Muscle layer of duodenum (tissue), 2 donors: Measurements from ENCODE around the gene SCRN2.

Source experiments
- H3K27ac ChIP-seq: one replicate; pipeline ENCODE4 v1.7.0; 2013; ENCODE audit warnings: mild to moderate bottlenecking, low read length
- H3K27me3 ChIP-seq: one replicate; pipeline ENCODE4 v1.7.0; 2013; ENCODE audit warnings: low read depth, mild to moderate bottlenecking, control low read depth, low read length
- H3K36me3 ChIP-seq, 2 donors: one replicate each; pipeline ENCODE4 v1.7.0; 2013; ENCODE audit warnings: low read length in 2 of 2, control low read depth in 1 of 2, mild to moderate bottlenecking in 1 of 2; ENCODE audit not compliant: insufficient read depth in 2 of 2, control insufficient read depth in 1 of 2
- H3K4me1 ChIP-seq, 2 donors: one replicate each; pipeline ENCODE4 v1.7.0; 2013; ENCODE audit warnings: low read length in 2 of 2, mild to moderate bottlenecking in 2 of 2, control low read depth in 1 of 2, moderate library complexity in 1 of 2; ENCODE audit not compliant: insufficient read depth in 2 of 2, control insufficient read depth in 1 of 2
- H3K4me3 ChIP-seq, 2 donors: one replicate each; pipeline ENCODE4 v1.7.0; 2013; ENCODE audit warnings: low read length in 2 of 2, low read depth in 1 of 2, mild to moderate bottlenecking in 1 of 2
- H3K9me3 ChIP-seq, 2 donors: one replicate each; pipeline ENCODE4 v1.7.0; 2013; ENCODE audit warnings: low read length in 2 of 2, control low read depth in 1 of 2, mild to moderate bottlenecking in 1 of 2; ENCODE audit not compliant: control insufficient read depth in 1 of 2
- donor health status: healthy.

SCRN2 gene

DNA sequence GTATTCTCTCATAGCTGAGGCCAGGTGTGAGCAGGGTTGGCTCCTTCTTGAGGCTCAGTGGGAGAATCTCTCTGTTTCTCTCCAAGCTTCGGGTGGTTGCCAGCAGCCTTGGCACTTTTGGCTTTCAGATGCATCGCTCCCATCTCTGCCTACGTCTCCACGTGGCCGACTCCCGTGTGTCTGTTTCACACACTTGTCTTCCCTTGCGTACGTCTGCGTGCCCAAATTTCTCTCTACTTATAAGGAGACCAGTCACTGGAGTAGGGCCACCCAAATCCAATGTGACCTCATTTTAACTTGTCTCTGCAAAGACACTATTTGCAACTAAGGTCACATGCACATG lies 34.2 kb downstream of the SCRN2 start:
- Histone ChIP-seq H3K36me3 (peaks cover 28 to 37% of the 10 kb centered on the region in 2 donors), H3K27me3 (no peaks in the 10 kb centered on the region), H3K4me3 (no peak overlapping the region), H3K9me3 (no peaks in the 10 kb centered on the region), H3K27ac (no peak overlapping the region), H3K4me1 (no peaks in the 10 kb centered on the region)

DNA sequence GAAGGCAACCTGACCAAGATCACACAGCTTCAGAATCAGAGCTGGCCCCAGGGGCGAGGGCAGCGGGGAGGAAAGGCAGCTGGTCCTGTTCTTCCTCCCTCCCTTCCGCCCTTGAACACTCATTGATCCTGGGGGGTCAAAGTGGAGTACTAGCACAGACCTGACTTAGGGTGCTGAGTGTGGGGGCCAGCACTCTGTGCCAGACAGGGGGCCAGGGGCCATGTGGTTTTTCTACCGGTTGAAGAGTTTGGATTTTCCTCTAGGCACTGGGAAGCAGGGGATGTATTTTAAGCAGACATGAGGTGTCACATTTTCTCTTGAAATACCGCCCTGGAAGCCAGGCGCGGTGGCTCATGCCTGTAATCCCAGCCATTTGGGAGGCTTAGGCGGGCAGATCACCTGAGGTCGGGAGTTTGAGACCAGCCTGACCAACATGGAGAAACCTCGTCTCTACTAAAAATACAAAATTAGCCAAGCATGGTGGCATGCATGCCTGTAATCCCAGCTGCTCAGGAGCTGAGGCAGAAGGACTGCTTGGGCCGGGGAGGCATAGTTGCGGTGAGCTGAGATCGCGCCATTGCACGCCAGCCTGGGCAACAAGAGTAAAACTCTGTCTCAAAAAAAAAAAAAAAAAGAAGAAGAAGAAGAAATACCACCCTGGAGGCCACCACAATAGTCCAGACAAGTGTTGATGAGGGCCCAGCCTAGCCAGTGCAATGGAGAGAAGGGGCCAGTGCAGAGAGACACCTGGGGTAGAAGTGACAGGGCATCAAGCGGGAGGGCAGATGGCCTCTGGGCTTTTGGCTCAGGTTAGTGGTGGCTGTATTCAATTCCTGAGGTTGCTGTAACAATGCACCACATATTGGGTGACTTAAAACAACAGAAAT lies 34.8 kb downstream of the SCRN2 start:
- Histone ChIP-seq H3K4me3 (no peak overlapping the region), H3K36me3 (peaks cover 28 to 37% of the 10 kb centered on the region in 2 donors), H3K4me1 (no peaks in the 10 kb centered on the region), H3K27me3 (no peaks in the 10 kb centered on the region), H3K27ac (no peak overlapping the region), H3K9me3 (no peaks in the 10 kb centered on the region)

DNA sequence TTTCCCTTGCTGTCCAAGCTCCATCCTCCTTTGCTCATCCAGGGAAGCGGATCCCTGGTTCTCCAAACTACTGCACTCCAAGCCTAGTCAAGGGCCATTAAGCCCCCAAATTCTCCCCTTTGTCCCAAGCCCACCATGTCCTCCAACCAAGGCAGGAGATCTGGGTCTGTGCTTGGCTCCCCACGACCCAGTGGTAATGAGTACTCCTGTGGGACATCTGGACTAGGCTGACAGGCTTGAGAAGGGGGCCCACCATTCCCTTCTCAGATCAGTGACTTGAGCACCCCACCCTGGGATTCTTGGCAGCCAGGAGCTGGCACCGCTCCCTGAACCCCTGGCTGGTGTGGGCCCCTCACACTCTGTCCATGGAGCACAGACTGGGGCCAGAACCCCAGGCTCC lies 36.6 kb downstream of the SCRN2 start:
- Histone ChIP-seq H3K9me3 (no peaks in the 10 kb centered on the region), H3K27ac (no peak overlapping the region), H3K27me3 (no peaks in the 10 kb centered on the region), H3K36me3 (peaks cover 26 to 31% of the 10 kb centered on the region in 2 donors), H3K4me1 (no peaks in the 10 kb centered on the region), H3K4me3 (no peak overlapping the region)

DNA sequence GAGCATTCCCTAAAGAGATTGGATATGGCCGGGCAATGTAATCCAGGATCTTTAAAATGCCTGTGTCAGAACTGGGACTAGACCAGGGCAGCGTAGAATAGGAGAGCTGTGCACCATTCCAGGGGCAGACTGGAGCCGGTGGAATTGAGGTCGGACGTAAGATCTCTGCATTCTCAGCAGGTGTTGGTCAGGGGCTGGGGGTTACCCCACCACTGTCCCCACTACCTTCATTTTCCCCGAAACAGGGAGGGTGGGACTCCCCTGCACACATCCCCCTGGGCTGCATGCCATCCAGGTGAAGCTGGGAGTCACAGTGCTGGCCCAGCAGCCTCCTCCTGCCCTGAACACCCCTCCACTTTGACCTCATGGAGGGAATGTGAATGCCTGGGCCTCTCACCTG lies 37.3 kb downstream of the SCRN2 start:
- no peak overlapping the region for H3K27ac ChIP-seq
- H3K27me3 ChIP-seq: no peaks in the 10 kb centered on the region
- no peaks in the 10 kb centered on the region for H3K4me1 ChIP-seq
- no peak overlapping the region for H3K4me3 ChIP-seq
- peaks cover 18 to 24% of the 10 kb centered on the region in 2 donors for H3K36me3 ChIP-seq
- no peaks in the 10 kb centered on the region for H3K9me3 ChIP-seq

DNA sequence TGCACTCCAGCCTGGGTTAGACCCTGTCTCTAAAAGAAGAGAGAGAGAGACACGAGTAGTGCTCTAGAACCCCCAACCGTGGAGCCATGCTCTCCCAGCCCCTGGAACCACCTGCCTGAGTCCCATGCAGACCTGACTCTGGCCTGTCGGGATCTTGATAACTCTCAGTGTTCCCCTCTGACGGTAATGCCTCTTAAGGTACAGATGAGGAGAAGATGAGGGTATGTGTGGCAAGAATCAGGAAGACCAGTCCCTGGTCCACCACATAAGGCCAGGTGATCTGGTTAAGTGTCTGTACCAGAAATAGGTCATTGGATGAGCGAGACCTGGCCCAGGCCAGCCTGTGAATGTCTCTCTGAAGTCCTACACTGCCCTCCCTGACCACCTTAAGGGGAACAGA lies 37.9 kb downstream of the SCRN2 start:
- no peaks in the 10 kb centered on the region for H3K4me1 ChIP-seq
- no peak overlapping the region for H3K4me3 ChIP-seq

DNA sequence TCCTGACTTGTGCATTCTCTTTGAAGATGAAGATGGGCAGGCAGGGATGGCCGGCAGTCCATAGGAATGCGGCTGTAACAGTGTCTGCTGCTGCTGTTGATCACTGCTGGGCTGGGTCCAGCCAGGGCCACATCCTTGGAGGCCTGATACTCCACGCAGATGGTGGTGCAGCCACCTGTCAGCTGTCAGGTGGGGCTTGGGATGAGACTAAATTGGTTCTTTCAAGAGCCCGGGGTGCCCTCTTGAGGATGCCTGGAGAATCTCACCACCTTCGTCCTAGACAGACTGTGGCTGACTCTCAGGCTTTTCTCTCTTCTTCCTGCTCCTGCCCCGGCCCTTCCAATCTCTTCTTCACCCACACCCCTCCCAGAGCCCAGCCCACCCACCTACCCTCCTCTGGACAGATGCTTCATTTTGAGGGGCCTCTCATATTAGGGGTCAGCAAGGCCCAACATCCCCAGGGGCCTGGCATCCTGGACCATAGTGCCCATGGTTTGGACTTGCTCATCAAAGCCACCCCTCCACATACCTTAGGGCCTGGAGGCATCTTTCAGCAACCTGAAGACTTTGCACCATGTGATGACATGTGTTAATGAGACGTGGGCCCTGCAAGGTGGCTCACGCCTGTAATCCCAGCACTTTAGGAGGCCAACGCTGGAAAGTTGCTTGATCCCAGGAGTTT lies 38.6 kb downstream of the SCRN2 start:
- Histone ChIP-seq H3K27ac (no peak overlapping the region), H3K9me3 (no peaks in the 10 kb centered on the region), H3K36me3 (peaks cover 9 to 11% of the 10 kb centered on the region in 2 donors), H3K27me3 (no peaks in the 10 kb centered on the region), H3K4me3 (no peak overlapping the region), H3K4me1 (no peaks in the 10 kb centered on the region)

More for the DNA sequence above, 37.9 kb downstream of the SCRN2 start:
- Histone ChIP-seq H3K27me3 (no peaks in the 10 kb centered on the region), H3K27ac (no peak overlapping the region), H3K9me3 (no peaks in the 10 kb centered on the region), H3K36me3 (peaks cover 13 to 18% of the 10 kb centered on the region in 2 donors)

DNA sequence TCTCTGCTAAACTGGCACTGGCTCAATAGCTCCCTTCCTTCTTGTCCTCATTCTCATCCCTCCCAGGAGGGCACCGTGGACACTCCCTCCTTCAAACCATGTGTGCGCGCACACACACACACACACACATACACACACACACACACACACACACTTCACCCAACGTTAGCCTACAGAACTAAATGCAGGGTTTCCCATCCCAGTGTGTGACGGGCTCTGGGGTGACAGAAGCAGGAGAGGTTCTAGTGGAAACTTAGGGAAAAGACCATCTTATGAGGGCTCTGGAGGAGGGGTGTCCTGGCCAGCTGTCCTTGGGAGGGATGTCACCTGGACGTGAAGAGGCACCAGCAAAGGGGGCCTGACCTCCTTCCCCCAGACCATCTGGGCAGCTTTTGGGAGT lies 39.2 kb downstream of the SCRN2 start:
- peaks cover 3 to 5% of the 10 kb centered on the region in 2 donors for H3K36me3 ChIP-seq
- no peaks in the 10 kb centered on the region for H3K4me1 ChIP-seq
- H3K4me3 ChIP-seq: no peak overlapping the region
- no peaks in the 10 kb centered on the region for H3K27me3 ChIP-seq
- H3K27ac ChIP-seq: no peak overlapping the region
- H3K9me3 ChIP-seq: no peaks in the 10 kb centered on the region

DNA sequence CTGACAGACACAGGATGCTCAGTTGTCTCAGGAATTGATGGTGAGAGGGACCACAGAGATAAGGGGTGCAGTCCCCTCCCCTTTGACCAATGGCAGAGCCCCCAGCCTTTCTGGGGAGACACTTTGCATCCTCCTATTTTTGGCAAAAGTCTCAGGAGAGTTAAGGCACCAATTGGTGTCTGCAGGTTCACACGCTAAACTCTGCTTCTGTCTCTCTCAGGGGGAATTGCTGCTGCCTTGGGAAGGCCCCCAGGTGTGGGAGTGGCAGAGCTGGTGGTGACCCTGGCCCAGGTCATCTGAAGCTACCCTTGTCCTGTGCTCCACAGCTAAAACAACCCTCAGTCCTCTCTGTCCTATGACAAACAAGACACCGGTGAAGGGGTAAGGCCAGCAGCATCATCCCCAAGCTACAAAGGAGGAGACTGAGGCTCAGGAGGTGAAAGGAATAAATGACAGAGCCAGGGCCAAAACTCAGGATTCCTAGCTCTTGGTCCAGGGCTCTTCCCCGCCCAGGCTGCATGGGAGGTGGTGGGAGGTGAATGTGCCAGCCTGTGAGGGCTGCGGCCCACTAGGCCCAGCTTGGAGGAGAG lies 39.8 kb downstream of the SCRN2 start:
- H3K27me3 ChIP-seq: no peaks in the 10 kb centered on the region
- no peak overlapping the region for H3K4me3 ChIP-seq
- H3K27ac ChIP-seq: no peak overlapping the region
- H3K36me3 ChIP-seq: no peaks in the 10 kb centered on the region
- H3K9me3 ChIP-seq: no peaks in the 10 kb centered on the region
- no peaks in the 10 kb centered on the region for H3K4me1 ChIP-seq

DNA sequence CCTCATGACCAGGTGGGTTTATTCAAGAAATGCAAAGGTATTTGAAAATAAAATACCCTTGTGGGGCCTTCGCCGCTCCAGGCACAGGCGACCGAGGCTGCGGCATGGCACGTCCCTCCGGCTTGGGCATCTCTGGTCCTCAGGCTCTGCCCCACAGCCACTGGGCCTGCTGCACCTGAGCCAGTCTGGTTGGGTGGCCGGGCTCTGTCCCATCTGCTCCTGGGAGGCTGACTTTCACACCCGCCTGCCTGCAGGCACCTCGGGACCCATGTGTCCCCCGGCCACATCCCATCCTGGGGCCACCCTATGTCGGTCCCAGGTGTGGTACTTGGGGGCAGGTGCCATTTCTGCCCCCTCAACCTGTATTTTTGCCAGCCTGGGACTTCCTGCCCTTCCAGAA lies 40.4 kb downstream of the SCRN2 start:
- Histone ChIP-seq H3K4me3 (no peak overlapping the region), H3K27me3 (no peaks in the 10 kb centered on the region), H3K36me3 (no peaks in the 10 kb centered on the region), H3K4me1 (no peaks in the 10 kb centered on the region), H3K9me3 (no peaks in the 10 kb centered on the region), H3K27ac (no peak overlapping the region)

DNA sequence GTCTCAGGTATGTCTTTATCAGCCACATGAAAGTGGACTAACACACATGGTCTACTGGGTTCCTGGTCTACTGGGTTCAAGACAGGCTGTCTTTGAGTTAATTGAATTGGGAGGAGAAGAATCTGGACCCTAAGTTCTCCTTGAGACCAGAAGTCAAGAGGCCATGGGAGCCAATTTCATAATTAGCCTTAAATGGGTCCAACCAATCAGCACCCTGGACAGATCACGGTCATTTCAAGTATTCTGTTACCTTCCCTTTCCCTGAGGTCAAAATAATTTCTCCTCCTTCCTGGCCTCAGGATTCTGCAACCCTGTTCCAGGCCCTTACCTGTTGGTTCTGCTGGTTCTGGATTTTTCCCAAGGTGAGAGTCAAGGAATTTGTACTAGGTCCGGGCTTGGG lies 43.3 kb downstream of the SCRN2 start:
- Histone ChIP-seq H3K4me1 (no peaks in the 10 kb centered on the region), H3K36me3 (no peaks in the 10 kb centered on the region), H3K4me3 (no peak overlapping the region), H3K27ac (no peak overlapping the region), H3K9me3 (no peaks in the 10 kb centered on the region), H3K27me3 (peaks cover 12% of the 10 kb centered on the region)

DNA sequence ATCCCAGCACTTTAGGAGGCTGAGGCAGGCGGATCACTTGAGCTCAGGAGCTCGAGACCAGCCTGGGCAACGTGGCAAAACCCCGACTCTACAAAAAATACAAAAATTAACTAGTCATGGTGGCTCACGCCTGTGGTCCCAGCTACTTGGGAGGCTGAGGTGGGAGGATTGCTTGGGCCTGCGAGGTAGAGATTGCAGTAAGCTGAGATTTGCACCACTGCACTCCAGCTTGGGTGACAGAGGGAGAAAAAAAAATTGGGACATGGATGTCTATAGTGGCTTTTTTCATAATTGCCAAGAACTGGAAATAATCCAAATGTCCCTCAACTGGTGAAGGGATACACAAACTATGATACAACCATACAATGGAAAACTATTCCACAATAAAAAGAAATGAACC lies 48.1 kb downstream of the SCRN2 start:
- H3K27me3 ChIP-seq: peaks cover 30% of the 10 kb centered on the region

More for the DNA sequence above, 48.1 kb downstream of the SCRN2 start:
- H3K4me1 ChIP-seq: peaks cover 0 to 10% of the 10 kb centered on the region in 2 donors
- H3K9me3 ChIP-seq: no peaks in the 10 kb centered on the region
- no peaks in the 10 kb centered on the region for H3K36me3 ChIP-seq
- no peak overlapping the region for H3K4me3 ChIP-seq
- H3K27ac ChIP-seq: no peak overlapping the region
